CD8-positive, alpha-beta memory T cell (primary cell): ENCODE measurements around the gene SEMA4D. TPM values are rescaled to one million over a fixed set of nuclear protein-coding genes. Genes with fewer than 3 reads are reported as not detected.
A peak's percentile ranks its signal among the peaks of the same experiment; 100 is the strongest.

ENCODE experiments used
- CTCF ChIA-PET: fragments of 350-600 bp; sonication (Branson Sonifier 250); formaldehyde crosslinking; loops from one replicate; lab custom pipeline; 2021; ENCODE audit warnings: antibody characterized with exemption; lab: Charles Lee
- POLR2A ChIA-PET: fragments of 350-600 bp; sonication (Branson Sonifier 250); formaldehyde crosslinking; loops from one replicate; lab custom pipeline; 2021; ENCODE audit warnings: antibody characterized with exemption; lab: Charles Lee
- DNase-seq, 5 donors: peaks; one replicate each; pipeline versions ENCODE4 v3.0.0 to v3.0.0-alpha.2; 2020 to 2022; ENCODE audit warnings: mixed read lengths in 1 of 5
- H3K27ac ChIP-seq: one replicate; pipeline ENCODE4 v1.7.0; 2013; ENCODE audit warnings: low read depth, mild to moderate bottlenecking, low read length, moderate library complexity
- H3K27me3 ChIP-seq: 2 replicates; pipeline ENCODE4 v1.7.0; 2013; ENCODE audit warnings: low read length, mild to moderate bottlenecking; ENCODE audit not compliant: insufficient read depth, poor library complexity, severe bottlenecking
- H3K36me3 ChIP-seq: 2 replicates; pipeline ENCODE4 v1.7.0; 2013; ENCODE audit warnings: mild to moderate bottlenecking, low read length, moderate library complexity; ENCODE audit not compliant: insufficient read depth
- H3K4me1 ChIP-seq: 2 replicates; pipeline ENCODE4 v1.7.0; 2013; ENCODE audit warnings: mild to moderate bottlenecking, low read length, moderate library complexity; ENCODE audit not compliant: insufficient read depth
- H3K4me3 ChIP-seq: 2 replicates; pipeline ENCODE4 v1.7.0; 2013; ENCODE audit warnings: mild to moderate bottlenecking, low read length
- H3K9me3 ChIP-seq: 2 replicates; pipeline ENCODE4 v1.7.0; 2013; ENCODE audit warnings: mild to moderate bottlenecking, low read length
- H3K27ac Mint-ChIP-seq, 8 donors: one replicate each; pipeline ENCODE4 v1.8.0; 2020 to 2021; ENCODE audit warnings: mixed read lengths in 8 of 8, mild to moderate bottlenecking in 6 of 8, inconsistent platforms in 3 of 8, moderate library complexity in 3 of 8
- H3K27me3 Mint-ChIP-seq, 2 donors: one replicate each; pipeline ENCODE4 v1.8.0; 2020 to 2021; ENCODE audit warnings: mixed read lengths in 2 of 2, mild to moderate bottlenecking in 1 of 2, moderate library complexity in 1 of 2
- H3K36me3 Mint-ChIP-seq, 3 donors: one replicate each; pipeline ENCODE4 v1.8.0; 2020 to 2021; ENCODE audit warnings: mixed read lengths in 3 of 3, inconsistent platforms in 1 of 3, mild to moderate bottlenecking in 1 of 3
- H3K4me1 Mint-ChIP-seq, 3 donors: one replicate each; pipeline ENCODE4 v1.8.0; 2020 to 2021; ENCODE audit warnings: mixed read lengths in 3 of 3, inconsistent platforms in 1 of 3, mild to moderate bottlenecking in 1 of 3
- H3K4me3 Mint-ChIP-seq, 7 donors: one replicate each; pipeline ENCODE4 v1.8.0; 2020 to 2021; ENCODE audit warnings: mixed read lengths in 7 of 7, mild to moderate bottlenecking in 6 of 7, moderate library complexity in 4 of 7, inconsistent platforms in 2 of 7
- H3K9me3 Mint-ChIP-seq, 5 donors: one replicate each; pipeline ENCODE4 v1.8.0; 2020 to 2022; ENCODE audit warnings: mixed read lengths in 5 of 5, mild to moderate bottlenecking in 3 of 5, moderate library complexity in 2 of 5, inconsistent platforms in 1 of 5
- polyA plus RNA-seq: library from polyadenylated mRNA; unstranded; fragments of 300-500 nt; fragmentation: Illumina TruSeq; gene quantifications from one replicate; pipeline ENCODE4 v1.2.3, GENCODE V29; 2021
- total RNA-seq, 2 experiments: library from RNA; stranded (reverse); gene quantifications; one replicate each; pipeline ENCODE4 v1.2.3, GENCODE V29; 2021

Gene SEMA4D
- total and polyA plus RNA-seq, 3 experiments from 2014 or later: 227 to 243 (median 238) TPM

DNA sequence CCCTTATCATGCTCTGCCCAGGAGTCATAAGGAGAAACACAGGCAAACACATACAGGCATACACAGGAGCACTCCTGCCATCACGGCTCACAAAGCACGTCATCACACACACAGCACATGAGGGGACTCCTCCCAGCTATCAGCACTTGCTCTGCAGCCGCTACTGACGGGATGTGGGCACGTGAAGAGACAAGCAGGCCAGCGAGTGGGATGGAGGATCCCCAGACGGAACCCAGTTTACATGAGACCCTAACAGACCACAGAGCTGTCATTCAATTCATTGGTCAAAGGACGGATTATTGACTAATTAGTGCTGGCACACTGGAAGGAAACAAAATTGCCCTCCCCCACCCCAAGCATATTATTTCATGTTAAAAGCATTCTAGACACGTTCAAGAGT lies 53.6 kb downstream of the SEMA4D start:
- peaks cover 5 to 85% (median 9%) of the 10 kb centered on the region in 3 donors for H3K36me3 Mint-ChIP-seq
- POLR2A ChIA-PET: interaction anchor here (0.9 to 1.4 kb wide), 5 partner anchors 16 to 105 kb away, joined by 3 to 4 read pairs (median 3); no protein-coding TSS in a partner anchor
- peaks cover 0 to 2% of the 10 kb centered on the region in 2 donors for H3K27me3 Mint-ChIP-seq

GRCh38 chr9:89442981-89443814 lies 54.7 kb downstream of the SEMA4D start:
- H3K27me3 Mint-ChIP-seq: peaks cover 0 to 2% of the 10 kb centered on the region in 2 donors
- ChIA-PET CTCF (interaction anchor here (1.5 to 6.6 kb wide), 3 partner anchors 13 to 109 kb away, joined by 3 to 37 read pairs (median 30); no protein-coding TSS in a partner anchor), POLR2A (interaction anchor here (1.2 kb wide), 1 partner anchor 12 kb away, joined by 4 read pairs; no protein-coding TSS in a partner anchor)
- peak overlapping the region in 2 of 7 donors; percentile 19 to 63 for H3K4me3 Mint-ChIP-seq
- H3K27ac Mint-ChIP-seq: peak overlapping the region; percentile 71 to 98 (median 94)
- H3K27ac ChIP-seq: peak overlapping the region; percentile 44
- H3K4me3 ChIP-seq: no peak overlapping the region
- no peak for DNase-seq
- H3K9me3 Mint-ChIP-seq: no peaks in the 10 kb centered on the region
- H3K36me3 ChIP-seq: peaks cover 16% of the 10 kb centered on the region
- peaks cover 4 to 80% (median 9%) of the 10 kb centered on the region in 3 donors for H3K36me3 Mint-ChIP-seq
- peaks cover 98% of the 10 kb centered on the region for H3K4me1 ChIP-seq
- H3K27me3 ChIP-seq: no peaks in the 10 kb centered on the region
- H3K4me1 Mint-ChIP-seq: peaks cover 85 to 95% (median 93%) of the 10 kb centered on the region in 3 donors
- no peaks in the 10 kb centered on the region for H3K9me3 ChIP-seq

More for the DNA sequence above, 53.6 kb downstream of the SEMA4D start:
- CTCF ChIA-PET: interaction anchor here (0.8 to 6.6 kb wide), 6 partner anchors 13 to 108 kb away, joined by 3 to 37 read pairs (median 6); no protein-coding TSS in a partner anchor
- Histone ChIP-seq H3K27me3 (no peaks in the 10 kb centered on the region), H3K27ac (peak overlapping the region; percentile 44), H3K4me1 (peaks cover 100% of the 10 kb centered on the region), H3K4me3 (peak overlapping the region; percentile 22), H3K9me3 (no peaks in the 10 kb centered on the region), H3K36me3 (peaks cover 25% of the 10 kb centered on the region)
- Mint-ChIP-seq H3K9me3 (no peaks in the 10 kb centered on the region), H3K4me3 (peak overlapping the region; percentile 11 to 82 (median 64)), H3K27ac (peak overlapping the region; percentile 79 to 99 (median 97)), H3K4me1 (peaks cover 90 to 99% (median 96%) of the 10 kb centered on the region in 3 donors)
- DNase-seq: peak; percentile 50 to 85 (median 75)

GRCh38 chr9:89442501-89442978 lies 55.4 kb downstream of the SEMA4D start:
- ChIA-PET POLR2A (interaction anchor here (1.2 to 1.4 kb wide), 2 partner anchors 12 to 98 kb away, joined by 3 to 4 read pairs; no protein-coding TSS in a partner anchor), CTCF (interaction anchor here (4.5 to 6.6 kb wide), 2 partner anchors 12 to 106 kb away, joined by 30 to 37 read pairs; no protein-coding TSS in a partner anchor)
- Mint-ChIP-seq H3K27ac (peak overlapping the region; percentile 68 to 93 (median 82)), H3K36me3 (peaks cover 4 to 85% (median 9%) of the 10 kb centered on the region in 3 donors), H3K4me3 (peak overlapping the region in 4 of 7 donors; percentile 19 to 63 (median 36)), H3K27me3 (peaks cover 0 to 2% of the 10 kb centered on the region in 2 donors), H3K4me1 (peaks cover 88 to 95% (median 93%) of the 10 kb centered on the region in 3 donors), H3K9me3 (no peaks in the 10 kb centered on the region)
- Histone ChIP-seq H3K27ac (no peak overlapping the region), H3K9me3 (no peaks in the 10 kb centered on the region), H3K4me1 (peaks cover 98% of the 10 kb centered on the region), H3K4me3 (no peak overlapping the region), H3K27me3 (no peaks in the 10 kb centered on the region), H3K36me3 (peaks cover 16% of the 10 kb centered on the region)
- no peak for DNase-seq

DNA sequence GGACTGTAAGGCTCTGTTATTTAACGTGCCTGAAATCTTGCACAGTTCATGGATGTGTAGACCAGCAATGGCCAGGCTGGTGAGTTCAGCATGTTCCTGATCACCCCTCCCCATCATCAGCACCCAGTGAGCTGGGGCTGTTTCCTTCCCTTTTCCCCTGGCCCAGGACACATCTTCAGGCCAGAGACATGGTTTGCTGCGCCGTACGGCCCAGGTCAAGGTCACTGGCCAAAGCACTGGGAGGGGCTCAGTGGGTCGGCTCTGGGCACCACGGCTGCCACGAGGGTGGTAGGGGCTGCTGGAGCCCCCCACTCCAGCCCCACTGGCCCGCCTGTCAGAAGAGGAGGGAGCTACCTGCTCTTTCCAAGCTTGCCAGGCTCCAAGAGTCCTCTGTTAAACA lies 55.9 kb downstream of the SEMA4D start:
- H3K4me3 ChIP-seq: no peak overlapping the region
- ChIA-PET POLR2A (interaction anchor here (1.2 to 1.4 kb wide), 2 partner anchors 13 to 98 kb away, joined by 3 to 4 read pairs; no protein-coding TSS in a partner anchor), CTCF (interaction anchor here (4.5 to 6.6 kb wide), 2 partner anchors 12 to 107 kb away, joined by 30 to 37 read pairs; no protein-coding TSS in a partner anchor)
- DNase-seq: no peak
- H3K4me1 Mint-ChIP-seq: peaks cover 89 to 95% (median 93%) of the 10 kb centered on the region in 3 donors
- peak overlapping the region in 1 of 7 donors; percentile 18 for H3K4me3 Mint-ChIP-seq
- no peaks in the 10 kb centered on the region for H3K9me3 Mint-ChIP-seq
- H3K27ac ChIP-seq: no peak overlapping the region
- peaks cover 4 to 85% (median 9%) of the 10 kb centered on the region in 3 donors for H3K36me3 Mint-ChIP-seq
- no peaks in the 10 kb centered on the region for H3K27me3 ChIP-seq
- no peaks in the 10 kb centered on the region for H3K9me3 ChIP-seq
- H3K27me3 Mint-ChIP-seq: peaks cover 0 to 2% of the 10 kb centered on the region in 2 donors
- H3K4me1 ChIP-seq: peaks cover 98% of the 10 kb centered on the region
- H3K27ac Mint-ChIP-seq: peak overlapping the region; percentile 76 to 96 (median 92)
- H3K36me3 ChIP-seq: peaks cover 12% of the 10 kb centered on the region

DNA sequence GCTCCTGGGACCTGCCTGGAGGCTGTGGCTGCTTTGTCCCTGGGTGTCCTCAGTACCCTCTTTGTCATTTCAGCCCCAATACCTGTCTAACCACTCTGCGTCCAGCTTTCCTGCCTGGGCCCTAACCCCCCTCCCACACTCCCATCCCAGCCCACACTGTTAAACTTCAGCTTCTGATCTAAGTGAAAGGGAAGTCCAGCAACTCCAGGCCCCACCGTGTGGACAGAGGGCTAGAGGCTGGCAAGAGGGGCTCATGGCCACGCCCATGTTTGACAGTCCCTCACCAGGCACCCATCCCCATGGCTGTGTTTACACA lies 56.3 kb downstream of the SEMA4D start:
- H3K4me3 ChIP-seq: no peak overlapping the region
- peaks cover 89 to 95% (median 93%) of the 10 kb centered on the region in 3 donors for H3K4me1 Mint-ChIP-seq
- H3K4me3 Mint-ChIP-seq: peak overlapping the region in 2 of 7 donors; percentile 49 to 63
- H3K27me3 ChIP-seq: no peaks in the 10 kb centered on the region
- no peaks in the 10 kb centered on the region for H3K27me3 Mint-ChIP-seq
- H3K36me3 Mint-ChIP-seq: peaks cover 4 to 85% (median 9%) of the 10 kb centered on the region in 3 donors
- H3K9me3 ChIP-seq: no peaks in the 10 kb centered on the region
- peak overlapping the region; percentile 76 to 96 (median 92) for H3K27ac Mint-ChIP-seq
- H3K27ac ChIP-seq: no peak overlapping the region
- ChIA-PET CTCF (interaction anchor here (1.4 to 6.6 kb wide), 2 partner anchors 14 to 107 kb away, joined by 3 to 37 read pairs; no protein-coding TSS in a partner anchor), POLR2A (interaction anchor here (0.6 to 1.4 kb wide), 3 partner anchors 12 to 98 kb away, joined by 3 to 4 read pairs (median 3); no protein-coding TSS in a partner anchor)
- DNase-seq: no peak
- peaks cover 98% of the 10 kb centered on the region for H3K4me1 ChIP-seq
- H3K36me3 ChIP-seq: peaks cover 9% of the 10 kb centered on the region
- H3K9me3 Mint-ChIP-seq: no peaks in the 10 kb centered on the region

- Histone ChIP-seq H3K36me3 (peaks cover 9% of the 10 kb centered on the region), H3K9me3 (no peaks in the 10 kb centered on the region), H3K4me3 (no peak overlapping the region), H3K27me3 (no peaks in the 10 kb centered on the region), H3K4me1 (peaks cover 98% of the 10 kb centered on the region), H3K27ac (no peak overlapping the region)
- Mint-ChIP-seq H3K4me1 (peaks cover 89 to 95% (median 93%) of the 10 kb centered on the region in 3 donors), H3K36me3 (peaks cover 4 to 86% (median 9%) of the 10 kb centered on the region in 3 donors), H3K9me3 (no peaks in the 10 kb centered on the region), H3K27me3 (no peaks in the 10 kb centered on the region), H3K4me3 (peak overlapping the region; percentile 26 to 72 (median 60)), H3K27ac (peak overlapping the region; percentile 72 to 97 (median 92))
- CTCF ChIA-PET: interaction anchor here (0.9 to 6.6 kb wide), 4 partner anchors 15 to 108 kb away, joined by 3 to 37 read pairs (median 3); no protein-coding TSS in a partner anchor
- DNase-seq: no peak
- POLR2A ChIA-PET: interaction anchor here (0.6 to 1.4 kb wide), 6 partner anchors 9 to 108 kb away, joined by 3 read pairs; no protein-coding TSS in a partner anchor
Measured at GRCh38 chr9:89440951-89441654, 56.8 kb downstream of the SEMA4D start.

GRCh38 chr9:89440548-89440947 lies 57.4 kb downstream of the SEMA4D start:
- no peak overlapping the region for H3K27ac ChIP-seq
- peak overlapping the region; percentile 10 to 78 (median 60) for H3K4me3 Mint-ChIP-seq
- CTCF ChIA-PET: interaction anchor here (0.9 to 6.6 kb wide), 6 partner anchors 12 to 108 kb away, joined by 3 to 37 read pairs (median 3); no protein-coding TSS in a partner anchor
- peaks cover 98% of the 10 kb centered on the region for H3K4me1 ChIP-seq
- H3K27ac Mint-ChIP-seq: peak overlapping the region; percentile 58 to 97 (median 92)
- peaks cover 9% of the 10 kb centered on the region for H3K36me3 ChIP-seq
- no peaks in the 10 kb centered on the region for H3K9me3 ChIP-seq
- H3K27me3 Mint-ChIP-seq: no peaks in the 10 kb centered on the region
- H3K9me3 Mint-ChIP-seq: no peaks in the 10 kb centered on the region
- H3K4me3 ChIP-seq: no peak overlapping the region
- no peaks in the 10 kb centered on the region for H3K27me3 ChIP-seq
- POLR2A ChIA-PET: interaction anchor here (0.6 to 1.1 kb wide), 4 partner anchors 9 to 109 kb away, joined by 3 read pairs; no protein-coding TSS in a partner anchor
- H3K4me1 Mint-ChIP-seq: peaks cover 89 to 95% (median 93%) of the 10 kb centered on the region in 3 donors
- peaks cover 4 to 84% (median 9%) of the 10 kb centered on the region in 3 donors for H3K36me3 Mint-ChIP-seq
- DNase-seq: no peak
